ENCODE measurements around the gene TACC2. TPM values are rescaled to one million over a fixed set of nuclear protein-coding genes. Genes with fewer than 3 reads are reported as not detected.
A peak's percentile ranks its signal among the peaks of the same experiment; 100 is the strongest.
"Not testable (repeated sequence)": the region's sequence is repeated elsewhere in the genome, so short reads cannot be mapped to it uniquely, and the experiment has no call there.

The TACC2 gene
- total RNA-seq, 1 donor from 2014 or later: 37.6 TPM

- H3K36me3 ChIP-seq (ENCODE audit: control insufficient read depth in 3 of 3, insufficient read depth in 3 of 3, low read length in 3 of 3): peaks cover 0 to 28% (median 11%) of the 10 kb centered on the region in 3 donors
- H3K9ac ChIP-seq (ENCODE audit: low read depth in 1 of 3, low read length in 3 of 3); H3K4me3 ChIP-seq (ENCODE audit: low read length in 3 of 3); H3K27ac ChIP-seq (ENCODE audit: low read depth, low read length); H3K9me3 ChIP-seq (ENCODE audit: control insufficient read depth in 3 of 3, low read length in 3 of 3); H3K27me3 ChIP-seq (ENCODE audit: control insufficient read depth in 3 of 3, insufficient read depth in 3 of 3, low read length in 3 of 3): not testable (repeated sequence)
- peaks cover 15 to 32% (median 20%) of the 10 kb centered on the region in 3 donors for H3K4me1 ChIP-seq (ENCODE audit: control insufficient read depth in 3 of 3, insufficient read depth in 3 of 3, low read length in 3 of 3)
These were observed 119.8 kb downstream of the TACC2 start for GRCh38 chr10:122108786-122109185.

DNA sequence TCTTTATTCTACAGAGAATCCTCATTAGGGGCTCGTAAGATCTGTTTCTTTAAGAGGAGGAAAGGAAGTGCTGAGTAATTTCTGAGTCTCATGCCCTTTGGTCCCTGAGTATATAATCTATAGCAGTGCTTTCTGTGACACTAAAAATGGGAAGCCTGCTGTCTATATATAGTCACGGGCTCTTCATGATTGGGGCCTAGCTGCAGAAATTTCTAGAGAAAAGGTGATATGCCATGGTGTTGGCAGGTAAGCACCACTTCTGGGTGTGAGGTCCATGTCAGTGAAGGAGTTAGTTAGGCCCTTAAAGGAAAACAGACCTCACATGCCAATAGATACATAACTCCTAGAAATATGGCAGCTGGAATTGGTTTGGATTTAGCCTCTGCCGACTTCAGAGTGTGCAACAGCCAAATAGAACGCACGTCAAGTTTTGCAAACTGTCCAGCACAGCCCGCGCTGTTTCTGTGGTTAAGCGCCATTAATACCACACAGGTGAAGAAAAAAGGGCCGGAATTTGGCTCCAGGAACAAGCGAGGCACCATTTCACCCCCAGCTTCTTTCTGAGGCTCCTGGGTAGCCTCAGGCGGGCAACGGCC is 123.2 kb downstream of the TACC2 start:
- Histone ChIP-seq H3K9ac (ENCODE audit: low read depth in 1 of 3, low read length in 3 of 3) (peak overlapping the region; percentile 69 to 85 (median 73)), H3K4me3 (ENCODE audit: low read length in 3 of 3) (peak overlapping the region; percentile 64 to 76 (median 67)), H3K27me3 (ENCODE audit: control insufficient read depth in 3 of 3, insufficient read depth in 3 of 3, low read length in 3 of 3) (no peaks in the 10 kb centered on the region), H3K27ac (ENCODE audit: low read depth, low read length) (peak overlapping the region; percentile 96), H3K9me3 (ENCODE audit: control insufficient read depth in 3 of 3, low read length in 3 of 3) (no peaks in the 10 kb centered on the region), H3K36me3 (ENCODE audit: control insufficient read depth in 3 of 3, insufficient read depth in 3 of 3, low read length in 3 of 3) (peaks cover 0 to 15% (median 7%) of the 10 kb centered on the region in 3 donors), H3K4me1 (ENCODE audit: control insufficient read depth in 3 of 3, insufficient read depth in 3 of 3, low read length in 3 of 3) (peaks cover 45 to 59% (median 54%) of the 10 kb centered on the region in 3 donors)

DNA sequence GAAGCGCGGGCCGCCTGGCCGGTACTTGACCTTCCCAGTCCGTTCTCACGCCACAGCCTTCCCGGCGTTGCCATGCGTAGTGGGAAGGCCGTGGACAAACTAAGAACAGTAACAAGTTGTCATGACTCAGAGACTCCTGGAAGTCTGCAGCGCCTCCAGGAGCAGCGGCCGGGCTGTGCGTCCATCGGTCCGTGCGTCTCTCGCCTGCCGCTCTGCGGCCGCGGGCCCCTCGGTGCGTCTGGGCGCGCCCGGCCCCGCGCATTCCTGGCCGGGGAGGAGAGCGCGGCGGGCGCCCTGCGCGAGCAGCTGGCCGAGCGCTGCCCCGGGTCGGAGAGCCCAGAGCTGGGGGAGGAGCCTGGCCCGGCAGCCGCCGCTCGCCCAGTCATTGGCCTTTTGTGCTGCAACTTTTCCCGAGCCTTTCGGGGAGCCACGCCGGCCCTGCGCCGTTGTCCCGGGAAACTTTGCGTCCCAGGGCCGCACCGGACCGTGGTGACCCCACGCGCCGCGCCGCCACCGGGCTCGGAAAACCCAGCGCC is 123.7 kb downstream of the TACC2 start:
- Histone ChIP-seq H3K4me1 (ENCODE audit: control insufficient read depth in 3 of 3, insufficient read depth in 3 of 3, low read length in 3 of 3) (peaks cover 45 to 65% (median 59%) of the 10 kb centered on the region in 3 donors), H3K4me3 (ENCODE audit: low read length in 3 of 3) (peak overlapping the region; percentile 64 to 76 (median 67)), H3K9ac (ENCODE audit: low read depth in 1 of 3, low read length in 3 of 3) (peak overlapping the region; percentile 85 to 89 (median 86)), H3K36me3 (ENCODE audit: control insufficient read depth in 3 of 3, insufficient read depth in 3 of 3, low read length in 3 of 3) (peaks cover 0 to 15% (median 7%) of the 10 kb centered on the region in 3 donors), H3K27me3 (ENCODE audit: control insufficient read depth in 3 of 3, insufficient read depth in 3 of 3, low read length in 3 of 3) (no peaks in the 10 kb centered on the region), H3K9me3 (ENCODE audit: control insufficient read depth in 3 of 3, low read length in 3 of 3) (no peaks in the 10 kb centered on the region), H3K27ac (ENCODE audit: low read depth, low read length) (peak overlapping the region; percentile 96)

- no peaks in the 10 kb centered on the region for H3K9me3 ChIP-seq (ENCODE audit: control insufficient read depth in 3 of 3, low read length in 3 of 3)
- peaks cover 47 to 71% (median 64%) of the 10 kb centered on the region in 3 donors for H3K4me1 ChIP-seq (ENCODE audit: control insufficient read depth in 3 of 3, insufficient read depth in 3 of 3, low read length in 3 of 3)
- peak overlapping the region; percentile 63 to 76 (median 67) for H3K4me3 ChIP-seq (ENCODE audit: low read length in 3 of 3)
- peaks cover 0 to 15% (median 7%) of the 10 kb centered on the region in 3 donors for H3K36me3 ChIP-seq (ENCODE audit: control insufficient read depth in 3 of 3, insufficient read depth in 3 of 3, low read length in 3 of 3)
- no peaks in the 10 kb centered on the region for H3K27me3 ChIP-seq (ENCODE audit: control insufficient read depth in 3 of 3, insufficient read depth in 3 of 3, low read length in 3 of 3)
- peak overlapping the region; percentile 96 for H3K27ac ChIP-seq (ENCODE audit: low read depth, low read length)
- peak overlapping the region; percentile 85 to 89 (median 86) for H3K9ac ChIP-seq (ENCODE audit: low read depth in 1 of 3, low read length in 3 of 3)
These were observed 124.4 kb downstream of the TACC2 start for GRCh38 chr10:122113161-122113944.

- H3K27ac ChIP-seq (ENCODE audit: low read depth, low read length): peak overlapping the region; percentile 96
- H3K4me3 ChIP-seq (ENCODE audit: low read length in 3 of 3): peak overlapping the region; percentile 63 to 76 (median 67)
- H3K36me3 ChIP-seq (ENCODE audit: control insufficient read depth in 3 of 3, insufficient read depth in 3 of 3, low read length in 3 of 3): peaks cover 0 to 15% (median 7%) of the 10 kb centered on the region in 3 donors
- peak overlapping the region; percentile 85 to 89 (median 86) for H3K9ac ChIP-seq (ENCODE audit: low read depth in 1 of 3, low read length in 3 of 3)
- H3K4me1 ChIP-seq (ENCODE audit: control insufficient read depth in 3 of 3, insufficient read depth in 3 of 3, low read length in 3 of 3): peaks cover 51 to 79% (median 68%) of the 10 kb centered on the region in 3 donors
- no peaks in the 10 kb centered on the region for H3K27me3 ChIP-seq (ENCODE audit: control insufficient read depth in 3 of 3, insufficient read depth in 3 of 3, low read length in 3 of 3)
- no peaks in the 10 kb centered on the region for H3K9me3 ChIP-seq (ENCODE audit: control insufficient read depth in 3 of 3, low read length in 3 of 3)
These were observed 125.2 kb downstream of the TACC2 start for GRCh38 chr10:122113945-122114747.

- peak overlapping the region; percentile 96 for H3K27ac ChIP-seq (ENCODE audit: low read depth, low read length)
- peak overlapping the region in 1 of 3 donors; percentile 47 for H3K9ac ChIP-seq (ENCODE audit: low read depth in 1 of 3, low read length in 3 of 3)
- H3K27me3 ChIP-seq (ENCODE audit: control insufficient read depth in 3 of 3, insufficient read depth in 3 of 3, low read length in 3 of 3): no peaks in the 10 kb centered on the region
- H3K4me3 ChIP-seq (ENCODE audit: low read length in 3 of 3): no peak overlapping the region
- H3K36me3 ChIP-seq (ENCODE audit: control insufficient read depth in 3 of 3, insufficient read depth in 3 of 3, low read length in 3 of 3): peaks cover 8 to 10% (median 9%) of the 10 kb centered on the region in 3 donors
- H3K9me3 ChIP-seq (ENCODE audit: control insufficient read depth in 3 of 3, low read length in 3 of 3): no peaks in the 10 kb centered on the region
- H3K4me1 ChIP-seq (ENCODE audit: control insufficient read depth in 3 of 3, insufficient read depth in 3 of 3, low read length in 3 of 3): peaks cover 51 to 90% (median 68%) of the 10 kb centered on the region in 3 donors
These were observed 126.9 kb downstream of the TACC2 start for GRCh38 chr10:122115874-122116273.

- Histone ChIP-seq H3K9me3 (ENCODE audit: control insufficient read depth in 3 of 3, low read length in 3 of 3) (no peaks in the 10 kb centered on the region), H3K27ac (ENCODE audit: low read depth, low read length) (peak overlapping the region; percentile 96), H3K36me3 (ENCODE audit: control insufficient read depth in 3 of 3, insufficient read depth in 3 of 3, low read length in 3 of 3) (peaks cover 9 to 14% (median 11%) of the 10 kb centered on the region in 3 donors), H3K4me3 (ENCODE audit: low read length in 3 of 3) (no peak overlapping the region), H3K9ac (ENCODE audit: low read depth in 1 of 3, low read length in 3 of 3) (no peak overlapping the region), H3K4me1 (ENCODE audit: control insufficient read depth in 3 of 3, insufficient read depth in 3 of 3, low read length in 3 of 3) (peaks cover 51 to 86% (median 66%) of the 10 kb centered on the region in 3 donors), H3K27me3 (ENCODE audit: control insufficient read depth in 3 of 3, insufficient read depth in 3 of 3, low read length in 3 of 3) (no peaks in the 10 kb centered on the region)
These were observed 127.4 kb downstream of the TACC2 start for GRCh38 chr10:122116331-122116730.

DNA sequence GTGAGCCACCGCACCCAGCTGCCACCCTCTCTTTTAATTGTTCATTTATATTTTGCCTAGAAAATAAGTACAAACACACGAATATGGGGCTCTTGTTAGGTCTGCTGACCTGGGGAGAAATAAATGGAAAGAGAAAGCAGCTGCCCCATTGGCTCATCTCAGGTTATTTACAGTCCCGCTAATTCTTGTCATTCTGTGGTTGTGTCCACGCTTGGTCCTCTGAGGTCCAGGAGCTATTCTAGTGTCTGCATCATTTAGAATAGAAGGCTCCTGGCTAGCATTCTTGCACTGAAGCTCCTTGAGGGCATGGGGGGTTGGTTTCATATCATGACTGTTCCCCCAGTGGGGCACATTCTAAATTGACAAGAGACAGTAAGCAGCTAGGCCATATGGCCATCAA is 128.5 kb downstream of the TACC2 start:
- Histone ChIP-seq H3K27ac (ENCODE audit: low read depth, low read length) (peak overlapping the region; percentile 96), H3K9me3 (ENCODE audit: control insufficient read depth in 3 of 3, low read length in 3 of 3) (no peaks in the 10 kb centered on the region), H3K9ac (ENCODE audit: low read depth in 1 of 3, low read length in 3 of 3) (peak overlapping the region in 2 of 3 donors; percentile 8 to 16), H3K4me3 (ENCODE audit: low read length in 3 of 3) (no peak overlapping the region), H3K36me3 (ENCODE audit: control insufficient read depth in 3 of 3, insufficient read depth in 3 of 3, low read length in 3 of 3) (peaks cover 13 to 14% (median 14%) of the 10 kb centered on the region in 3 donors), H3K27me3 (ENCODE audit: control insufficient read depth in 3 of 3, insufficient read depth in 3 of 3, low read length in 3 of 3) (no peaks in the 10 kb centered on the region), H3K4me1 (ENCODE audit: control insufficient read depth in 3 of 3, insufficient read depth in 3 of 3, low read length in 3 of 3) (peaks cover 42 to 75% (median 56%) of the 10 kb centered on the region in 3 donors)

- Histone ChIP-seq H3K4me1 (ENCODE audit: control insufficient read depth in 3 of 3, insufficient read depth in 3 of 3, low read length in 3 of 3) (peaks cover 23 to 58% (median 34%) of the 10 kb centered on the region in 3 donors), H3K27ac (ENCODE audit: low read depth, low read length) (peak overlapping the region; percentile 36)
These were observed 131.2 kb downstream of the TACC2 start for GRCh38 chr10:122120008-122120744.

More at GRCh38 chr10:122120008-122120744, 131.2 kb downstream of the TACC2 start:
- Histone ChIP-seq H3K9me3 (ENCODE audit: control insufficient read depth in 3 of 3, low read length in 3 of 3) (no peaks in the 10 kb centered on the region), H3K36me3 (ENCODE audit: control insufficient read depth in 3 of 3, insufficient read depth in 3 of 3, low read length in 3 of 3) (peaks cover 13 to 16% (median 14%) of the 10 kb centered on the region in 3 donors), H3K27me3 (ENCODE audit: control insufficient read depth in 3 of 3, insufficient read depth in 3 of 3, low read length in 3 of 3) (no peaks in the 10 kb centered on the region), H3K4me3 (ENCODE audit: low read length in 3 of 3) (no peak overlapping the region), H3K9ac (ENCODE audit: low read depth in 1 of 3, low read length in 3 of 3) (no peak overlapping the region)
